CD14-positive monocyte (primary cell): ENCODE measurements around the gene IGSF8. TPM values are rescaled to one million over a fixed set of nuclear protein-coding genes. Genes with fewer than 3 reads are reported as not detected.

Source experiments
- DNase-seq, 3 donors: peaks; one replicate each; pipeline ENCODE4 v3.0.0-alpha.2; 2011 to 2022
- H2AFZ ChIP-seq: 2 replicates; pipeline ENCODE4 v1.6.0; 2012; ENCODE audit warnings: mild to moderate bottlenecking, low read depth, low read length, inconsistent platforms; ENCODE audit not compliant: insufficient read depth, poor library complexity, severe bottlenecking
- H3K27ac ChIP-seq, 2 donors: 1 replicate in 1 of 2; 2 replicates in 1 of 2; pipeline ENCODE4 v1.5.1; 2012 to 2013; ENCODE audit warnings: low read length in 2 of 2, control low read depth in 1 of 2, inconsistent platforms in 1 of 2, low read depth in 1 of 2, mild to moderate bottlenecking in 1 of 2
- H3K27me3 ChIP-seq, 2 donors: one replicate each; pipeline versions ENCODE4 v1.6.0 to v1.6.1; 2011 to 2013; ENCODE audit warnings: low read length in 2 of 2; ENCODE audit not compliant: control insufficient read depth in 2 of 2, insufficient read depth in 2 of 2
- H3K36me3 ChIP-seq, 2 donors: replicated peaks in 1 of 2; 1 replicate in 1 of 2; 2 replicates in 1 of 2; pipeline versions ENCODE4 v1.5.1 to v1.6.1; 2012 to 2013; ENCODE audit warnings: low read length in 2 of 2, control low read depth in 1 of 2, inconsistent platforms in 1 of 2, mild to moderate bottlenecking in 1 of 2; ENCODE audit not compliant: insufficient read depth in 2 of 2, control insufficient read depth in 1 of 2
- H3K4me1 ChIP-seq, 2 donors: 1 replicate in 1 of 2; 2 replicates in 1 of 2; pipeline versions ENCODE4 v1.5.1 to v1.6.1; 2012 to 2013; ENCODE audit warnings: low read length in 2 of 2, control low read depth in 1 of 2, inconsistent platforms in 1 of 2, mild to moderate bottlenecking in 1 of 2, moderate library complexity in 1 of 2; ENCODE audit not compliant: insufficient read depth in 2 of 2, control insufficient read depth in 1 of 2
- H3K4me2 ChIP-seq: replicated peaks from 2 replicates; pipeline ENCODE3; 2012; ENCODE audit warnings: low read length, moderate library complexity, mild to moderate bottlenecking; ENCODE audit not compliant: poor library complexity, severe bottlenecking; ENCODE audit errors: extremely low read depth
- H3K4me3 ChIP-seq, 3 experiments: fragments of 200-600 bp in 1 of 3; sonication (generic) in 1 of 3; replicated peaks in 1 of 3; 1 replicate in 2 of 3; 2 replicates in 1 of 3; pipeline ENCODE4 v1.5.1; 2011 to 2013; ENCODE audit warnings: low read length in 3 of 3, mild to moderate bottlenecking in 3 of 3, control low read depth in 2 of 3, low read depth in 2 of 3, inconsistent platforms in 1 of 3, moderate library complexity in 1 of 3
- H3K79me2 ChIP-seq: 2 replicates; pipeline ENCODE4 v1.6.0; 2012; ENCODE audit warnings: mild to moderate bottlenecking, control low read depth, inconsistent platforms, low read length, moderate library complexity; ENCODE audit not compliant: insufficient read depth
- H3K9ac ChIP-seq: 2 replicates; pipeline ENCODE4 v1.6.0; 2017; ENCODE audit warnings: low read length, mild to moderate bottlenecking; ENCODE audit not compliant: insufficient read depth, poor library complexity, severe bottlenecking
- H3K9me3 ChIP-seq, 2 donors: replicated peaks in 1 of 2; 1 replicate in 1 of 2; 2 replicates in 1 of 2; pipeline versions ENCODE4 v1.5.1 to v1.6.1; 2012 to 2013; ENCODE audit warnings: low read length in 2 of 2, control low read depth in 1 of 2; ENCODE audit not compliant: control insufficient read depth in 1 of 2, insufficient read depth in 1 of 2
- H4K20me1 ChIP-seq: 2 replicates; pipeline ENCODE4 v1.6.0; 2012; ENCODE audit warnings: mild to moderate bottlenecking, low read length, control low read depth, moderate library complexity; ENCODE audit not compliant: insufficient read depth
- H3K27ac Mint-ChIP-seq, 7 donors: one replicate each; pipeline ENCODE4 v1.8.0; 2020; ENCODE audit warnings: mild to moderate bottlenecking in 7 of 7, mixed read lengths in 7 of 7, moderate library complexity in 6 of 7, inconsistent platforms in 2 of 7
- H3K27me3 Mint-ChIP-seq, 3 donors: one replicate each; pipeline ENCODE4 v1.8.0; 2021 to 2022; ENCODE audit warnings: low read depth in 3 of 3, mild to moderate bottlenecking in 3 of 3, mixed read lengths in 3 of 3, moderate library complexity in 3 of 3, inconsistent platforms in 1 of 3
- H3K36me3 Mint-ChIP-seq, 2 donors: one replicate each; pipeline ENCODE4 v1.8.0; 2020; ENCODE audit warnings: mixed read lengths in 2 of 2, inconsistent platforms in 1 of 2, mild to moderate bottlenecking in 1 of 2
- H3K4me1 Mint-ChIP-seq: one replicate; pipeline ENCODE4 v1.8.0; 2020; ENCODE audit warnings: mild to moderate bottlenecking, mixed read lengths
- H3K4me3 Mint-ChIP-seq, 2 donors: one replicate each; pipeline ENCODE4 v1.8.0; 2020; ENCODE audit warnings: mild to moderate bottlenecking in 2 of 2, mixed read lengths in 2 of 2, moderate library complexity in 1 of 2
- H3K9me3 Mint-ChIP-seq, 7 donors: one replicate each; pipeline ENCODE4 v1.8.0; 2020 to 2022; ENCODE audit warnings: mixed read lengths in 7 of 7, mild to moderate bottlenecking in 6 of 7, moderate library complexity in 6 of 7, inconsistent platforms in 2 of 7
- WGBS: methylation state at CpG from one replicate; pipeline ENCODE4 v1.1.5; 2013; ENCODE audit warnings: missing lambda C conversion rate; ENCODE audit not compliant: insufficient coverage; 5-methylcytosine and 5-hydroxymethylcytosine counted together
- intact Hi-C, 2 donors: fragments of 100-400 bp; cut with micrococcal nuclease; formaldehyde crosslinking; loops; one replicate each; pipeline versions ENCODE4 v1.15.0 to v1.15.1; 2023
- polyA plus RNA-seq, 3 donors: library from polyadenylated mRNA; depleted of rRNA in 1 of 3; unstranded in 2 of 3; stranded (reverse) in 1 of 3; fragments of 300-500 nt in 2 of 3; fragments of >200 nt in 1 of 3; fragmentation: Illumina TruSeq in 2 of 3; gene quantifications; 1 replicate in 2 of 3; 2 replicates in 1 of 3; pipeline ENCODE4 v1.2.3, GENCODE V29; 2012 to 2021
- TF ChIP-seq, protein P1 (sequence below): fragments of 200-600 bp; IDR thresholded peaks from one replicate; pipeline ENCODE4 v1.8.0; 2022; ENCODE audit warnings: antibody characterized with exemption, mild to moderate bottlenecking

The IGSF8 gene
- polyA plus RNA-seq, 3 donors: 9.6 to 23.9 (median 10.8) TPM

DNA sequence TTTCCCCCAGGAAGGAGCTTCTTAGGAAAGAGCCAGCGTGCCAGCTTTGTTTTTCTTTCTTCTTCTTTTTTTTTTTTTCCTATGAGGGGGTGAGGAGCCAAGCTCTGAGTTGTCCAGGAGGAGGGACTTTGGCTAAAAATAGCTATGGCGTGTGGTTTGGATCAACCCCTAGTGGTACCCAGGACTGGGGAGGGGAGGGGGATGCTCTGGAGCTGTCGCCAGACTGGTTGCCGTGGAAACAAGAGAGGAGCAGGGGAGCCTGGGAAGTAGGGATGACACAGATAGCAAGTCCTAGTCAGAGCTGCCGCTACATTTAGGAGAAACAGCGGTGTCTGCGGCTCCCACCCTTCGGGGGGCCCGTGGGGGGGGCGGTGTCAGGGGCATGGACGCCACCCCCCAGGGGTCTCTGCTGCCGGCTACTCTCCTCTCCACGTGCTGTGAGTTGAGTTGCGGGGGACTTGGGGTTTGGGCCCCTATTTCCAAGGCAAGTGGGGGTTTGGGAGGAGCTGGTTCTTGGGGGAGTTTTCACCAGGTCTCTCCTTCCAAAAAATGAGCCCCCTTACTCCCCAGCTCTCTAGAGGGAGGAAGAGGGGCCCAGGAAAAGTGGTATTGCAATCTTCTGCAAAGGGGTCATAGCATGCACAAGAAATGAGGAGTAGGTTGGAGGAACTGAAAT is 17.0 kb downstream of the IGSF8 start, which contains the start of gene KCNJ9:
Gene KCNJ9 (plus strand): TSS at position 278 of the 676 bp plus-strand sequence. CDS start 2,493 bp downstream, outside the sequence.
- peaks cover 26% of the 10 kb centered on the region for H3K4me1 Mint-ChIP-seq
- H3K36me3 ChIP-seq: no peaks in the 10 kb centered on the region
- no peaks in the 10 kb centered on the region for H3K79me2 ChIP-seq
- 25% methylated on average over 3 of the region's 14 CpGs for WGBS
- H3K9ac ChIP-seq: no peak within 1 kb of the TSS
- no peak within 1 kb of the TSS for H3K4me3 ChIP-seq
- H3K4me1 ChIP-seq: peaks cover 26 to 33% of the 10 kb centered on the region in 2 donors
- peaks cover 29 to 61% (median 50%) of the 10 kb centered on the region in 3 donors for H3K27me3 Mint-ChIP-seq
- H2AFZ ChIP-seq: no peak within 1 kb of the TSS
- intact Hi-C loops: loop anchor here (5.0 kb wide), 1 partner anchor 34 kb away; no protein-coding TSS in a partner anchor
- H3K9me3 ChIP-seq: no peaks in the 10 kb centered on the region
- peaks cover 0 to 9% (median 0%) of the 10 kb centered on the region in 7 donors for H3K9me3 Mint-ChIP-seq
- H4K20me1 ChIP-seq: no peaks in the 10 kb centered on the region
- H3K36me3 Mint-ChIP-seq: peaks cover 0 to 4% of the 10 kb centered on the region in 2 donors
- no peak within 1 kb of the TSS for H3K4me2 ChIP-seq
- TF ChIP-seq, protein P1, sequence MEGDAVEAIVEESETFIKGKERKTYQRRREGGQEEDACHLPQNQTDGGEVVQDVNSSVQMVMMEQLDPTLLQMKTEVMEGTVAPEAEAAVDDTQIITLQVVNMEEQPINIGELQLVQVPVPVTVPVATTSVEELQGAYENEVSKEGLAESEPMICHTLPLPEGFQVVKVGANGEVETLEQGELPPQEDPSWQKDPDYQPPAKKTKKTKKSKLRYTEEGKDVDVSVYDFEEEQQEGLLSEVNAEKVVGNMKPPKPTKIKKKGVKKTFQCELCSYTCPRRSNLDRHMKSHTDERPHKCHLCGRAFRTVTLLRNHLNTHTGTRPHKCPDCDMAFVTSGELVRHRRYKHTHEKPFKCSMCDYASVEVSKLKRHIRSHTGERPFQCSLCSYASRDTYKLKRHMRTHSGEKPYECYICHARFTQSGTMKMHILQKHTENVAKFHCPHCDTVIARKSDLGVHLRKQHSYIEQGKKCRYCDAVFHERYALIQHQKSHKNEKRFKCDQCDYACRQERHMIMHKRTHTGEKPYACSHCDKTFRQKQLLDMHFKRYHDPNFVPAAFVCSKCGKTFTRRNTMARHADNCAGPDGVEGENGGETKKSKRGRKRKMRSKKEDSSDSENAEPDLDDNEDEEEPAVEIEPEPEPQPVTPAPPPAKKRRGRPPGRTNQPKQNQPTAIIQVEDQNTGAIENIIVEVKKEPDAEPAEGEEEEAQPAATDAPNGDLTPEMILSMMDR: no peak
- no peak within 1 kb of the TSS for H3K27ac Mint-ChIP-seq
- peak within 1 kb of the TSS in 1 of 2 donors; percentile 52 for H3K4me3 Mint-ChIP-seq
- DNase-seq: no peak
- peaks cover 27 to 55% of the 10 kb centered on the region in 2 donors for H3K27me3 ChIP-seq
- no peak within 1 kb of the TSS for H3K27ac ChIP-seq

DNA sequence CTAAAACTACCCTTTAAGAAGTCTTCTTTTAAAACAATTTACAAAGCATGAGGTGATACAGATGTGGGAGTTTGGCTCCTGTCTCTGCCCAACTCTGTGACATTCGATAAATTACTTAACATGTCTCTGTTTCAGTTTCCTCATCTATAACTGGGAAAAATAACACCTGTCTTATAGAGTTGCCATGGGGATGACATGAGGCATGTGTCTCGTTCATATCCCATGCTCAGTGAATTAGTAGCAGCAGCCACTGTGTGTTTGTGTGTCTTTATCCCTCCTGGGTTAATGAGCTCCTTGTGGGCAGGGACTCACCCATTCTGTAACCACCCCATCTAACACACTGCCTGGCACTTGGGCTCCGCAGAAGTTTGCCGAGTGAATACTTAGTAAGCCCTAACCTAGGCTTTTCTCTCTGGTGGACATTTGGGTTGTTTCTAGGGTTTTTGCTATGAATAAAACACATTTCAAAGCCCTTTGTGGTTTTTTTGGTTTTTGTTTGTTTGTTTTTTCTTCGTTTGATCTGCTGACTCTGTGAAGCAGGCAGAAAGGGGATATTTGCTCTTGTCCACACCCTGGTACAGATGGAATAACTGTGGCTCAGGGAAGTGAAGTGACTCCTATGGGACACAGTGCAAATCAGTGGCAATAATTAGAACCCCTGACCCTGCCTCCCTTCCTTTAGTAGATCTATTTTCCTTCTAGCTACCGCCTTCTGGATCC is 17.9 kb downstream of the IGSF8 start:
- Histone ChIP-seq H3K27ac (no peak overlapping the region), H3K79me2 (no peaks in the 10 kb centered on the region), H3K4me3 (no peak overlapping the region), H3K9ac (no peak overlapping the region), H4K20me1 (no peaks in the 10 kb centered on the region), H3K9me3 (no peaks in the 10 kb centered on the region), H2AFZ (no peak overlapping the region), H3K4me2 (no peak overlapping the region), H3K4me1 (peaks cover 34 to 42% of the 10 kb centered on the region in 2 donors), H3K36me3 (no peaks in the 10 kb centered on the region), H3K27me3 (peaks cover 27 to 55% of the 10 kb centered on the region in 2 donors)
- H3K4me1 Mint-ChIP-seq: peaks cover 33% of the 10 kb centered on the region
- H3K9me3 Mint-ChIP-seq: peaks cover 0 to 7% (median 0%) of the 10 kb centered on the region in 7 donors
- intact Hi-C loops: loop anchor here (5.0 kb wide), 1 partner anchor 33 kb away; no protein-coding TSS in a partner anchor
- TF ChIP-seq, protein P1: no peak
- H3K27me3 Mint-ChIP-seq: peaks cover 29 to 56% (median 44%) of the 10 kb centered on the region in 3 donors
- no peak overlapping the region for H3K27ac Mint-ChIP-seq
- DNase-seq: no peak
- H3K36me3 Mint-ChIP-seq: peaks cover 0 to 4% of the 10 kb centered on the region in 2 donors
- peak overlapping the region in 1 of 2 donors; percentile 42 for H3K4me3 Mint-ChIP-seq
- 67% methylated on average over 2 of the region's 6 CpGs for WGBS
